Fibroblast of peridontal ligament (primary cell): ENCODE data around the gene SSRP1.
A peak's percentile ranks its signal among the peaks of the same experiment; 100 is the strongest.
"Not testable (repeated sequence)": the region's sequence is repeated elsewhere in the genome, so short reads cannot be mapped to it uniquely, and the experiment has no call there.

ENCODE experiments used
- DNase-seq: peaks from one replicate; pipeline ENCODE4 v3.0.0-alpha.2; 2010; ENCODE audit errors: extremely low read depth

SSRP1 gene

GRCh38 chr11:57301711-57302423 lies 33.8 kb downstream of the SSRP1 start:
- no peak for DNase-seq

GRCh38 chr11:57300785-57301184 lies 34.9 kb downstream of the SSRP1 start:
- no peak for DNase-seq

GRCh38 chr11:57299150-57299737 lies 36.4 kb downstream of the SSRP1 start:
- no peak for DNase-seq

GRCh38 chr11:57297221-57297620 lies 38.5 kb downstream of the SSRP1 start:
- DNase-seq: no peak

GRCh38 chr11:57296205-57296604 lies 39.5 kb downstream of the SSRP1 start:
- not testable (repeated sequence) for DNase-seq

GRCh38 chr11:57294225-57295131 lies 41.2 kb downstream of the SSRP1 start:
- peak; percentile 59 for DNase-seq

- DNase-seq: peak; percentile 36
Observed at GRCh38 chr11:57290288-57290687, 45.4 kb downstream of the SSRP1 start.

- DNase-seq: peak; percentile 77
Observed at GRCh38 chr11:57288771-57289579, 46.7 kb downstream of the SSRP1 start.

GRCh38 chr11:57287884-57288283 lies 47.8 kb downstream of the SSRP1 start:
- no peak for DNase-seq

- DNase-seq: peak; percentile 32
Observed at GRCh38 chr11:57283231-57283990, 52.3 kb downstream of the SSRP1 start.

- not testable (repeated sequence) for DNase-seq
Observed at GRCh38 chr11:57281546-57281945, 54.1 kb downstream of the SSRP1 start.

- peak; percentile 80 for DNase-seq
Observed at GRCh38 chr11:57279116-57279515, 56.6 kb downstream of the SSRP1 start.

GRCh38 chr11:57278721-57279095 lies 57.0 kb downstream of the SSRP1 start:
- no peak for DNase-seq

GRCh38 chr11:57277845-57278720 lies 57.6 kb downstream of the SSRP1 start:
- DNase-seq: peak; percentile 83

GRCh38 chr11:57276971-57277675 lies 58.6 kb downstream of the SSRP1 start:
- DNase-seq: no peak

- no peak for DNase-seq
Observed at GRCh38 chr11:57276169-57276970, 59.3 kb downstream of the SSRP1 start.
